Kidney epithelial cell (primary cell): ENCODE measurements around the gene OR1M1. TPM values are rescaled to one million over a fixed set of nuclear protein-coding genes. Genes with fewer than 3 reads are reported as not detected.
"Not testable (repeated sequence)": the region's sequence is repeated elsewhere in the genome, so short reads cannot be mapped to it uniquely, and the experiment has no call there.

Experiments used
- DNase-seq: peaks from one replicate; pipeline ENCODE4 v3.0.0-alpha.2; 2010; ENCODE audit warnings: low read depth
- H3K27me3 ChIP-seq: 2 replicates; pipeline ENCODE4 v1.6.0; 2011; ENCODE audit warnings: low read length; ENCODE audit not compliant: control insufficient read depth, insufficient read depth
- H3K36me3 ChIP-seq: 2 replicates; pipeline ENCODE4 v1.5.1; 2011; ENCODE audit warnings: low read length; ENCODE audit not compliant: control insufficient read depth, insufficient read depth
- H3K4me3 ChIP-seq: 2 replicates; pipeline ENCODE4 v1.5.1; 2011; ENCODE audit warnings: low read depth, mild to moderate bottlenecking, control low read depth, low read length
- CTCF ChIP-seq: IDR thresholded peaks from 2 replicates; pipeline ENCODE4 v1.5.1; 2011; ENCODE audit warnings: mild to moderate bottlenecking, moderate library complexity, low read length, control low read depth, inconsistent platforms; ENCODE audit not compliant: insufficient read depth, poor library complexity, severe bottlenecking
- total RNA-seq: library from RNA; depleted of rRNA; stranded (reverse); fragments of >200 nt; gene quantifications from 2 replicates; pipeline ENCODE4 v1.2.3, GENCODE V29; 2015

The OR1M1 gene
- total RNA-seq, 1 donor from 2014 or later, result not detected

GRCh38 chr19:9065457-9066014, 21.3 kb upstream of the OR1M1 start:
- Histone ChIP-seq H3K36me3 (no peaks in the 10 kb centered on the region), H3K27me3 (no peaks in the 10 kb centered on the region), H3K4me3 (no peak overlapping the region)
- no peak for TF ChIP-seq CTCF
- DNase-seq, result no peak

- no peak for DNase-seq
- H3K4me3 ChIP-seq, result no peak overlapping the region
- no peaks in the 10 kb centered on the region for H3K27me3 ChIP-seq
- TF ChIP-seq CTCF, result no peak
- H3K36me3 ChIP-seq, result no peaks in the 10 kb centered on the region
These were observed 16.8 kb upstream of the OR1M1 start for GRCh38 chr19:9070066-9070465.

GRCh38 chr19:9071720-9072119, 15.1 kb upstream of the OR1M1 start:
- not testable (repeated sequence) for H3K27me3 ChIP-seq, H3K36me3 ChIP-seq, DNase-seq, H3K4me3 ChIP-seq

- H3K36me3 ChIP-seq, result no peaks in the 10 kb centered on the region
- DNase-seq, result no peak
- H3K27me3 ChIP-seq, result no peaks in the 10 kb centered on the region
- no peak for TF ChIP-seq CTCF
- H3K4me3 ChIP-seq, result no peak overlapping the region
These were observed 13.1 kb upstream of the OR1M1 start for GRCh38 chr19:9073806-9074205.

- H3K27me3 ChIP-seq, result no peaks in the 10 kb centered on the region
- H3K4me3 ChIP-seq, result no peak overlapping the region
- peak; percentile 96 for DNase-seq
- no peak for TF ChIP-seq CTCF
- no peaks in the 10 kb centered on the region for H3K36me3 ChIP-seq
These were observed 11.6 kb upstream of the OR1M1 start for GRCh38 chr19:9075064-9075949.

- DNase-seq, result no peak
- Histone ChIP-seq H3K4me3 (no peak overlapping the region), H3K36me3 (no peaks in the 10 kb centered on the region), H3K27me3 (no peaks in the 10 kb centered on the region)
- no peak for TF ChIP-seq CTCF
These were observed 10.0 kb upstream of the OR1M1 start for GRCh38 chr19:9076901-9077300.
